Activated naive CD8-positive, alpha-beta T cell treated with anti-CD3 and anti-CD28 coated beads, Interleukin-2, amount 50 U/mL, for 16 hours (primary cell): ENCODE measurements around the gene DENND4A.
A peak's percentile ranks its signal among the peaks of the same experiment; 100 is the strongest.

Source experiments
- DNase-seq: peaks from one replicate; pipeline ENCODE4 v3.0.0-alpha.2; 2020; ENCODE audit warnings: low read depth, low spot score

The DENND4A gene

DNA sequence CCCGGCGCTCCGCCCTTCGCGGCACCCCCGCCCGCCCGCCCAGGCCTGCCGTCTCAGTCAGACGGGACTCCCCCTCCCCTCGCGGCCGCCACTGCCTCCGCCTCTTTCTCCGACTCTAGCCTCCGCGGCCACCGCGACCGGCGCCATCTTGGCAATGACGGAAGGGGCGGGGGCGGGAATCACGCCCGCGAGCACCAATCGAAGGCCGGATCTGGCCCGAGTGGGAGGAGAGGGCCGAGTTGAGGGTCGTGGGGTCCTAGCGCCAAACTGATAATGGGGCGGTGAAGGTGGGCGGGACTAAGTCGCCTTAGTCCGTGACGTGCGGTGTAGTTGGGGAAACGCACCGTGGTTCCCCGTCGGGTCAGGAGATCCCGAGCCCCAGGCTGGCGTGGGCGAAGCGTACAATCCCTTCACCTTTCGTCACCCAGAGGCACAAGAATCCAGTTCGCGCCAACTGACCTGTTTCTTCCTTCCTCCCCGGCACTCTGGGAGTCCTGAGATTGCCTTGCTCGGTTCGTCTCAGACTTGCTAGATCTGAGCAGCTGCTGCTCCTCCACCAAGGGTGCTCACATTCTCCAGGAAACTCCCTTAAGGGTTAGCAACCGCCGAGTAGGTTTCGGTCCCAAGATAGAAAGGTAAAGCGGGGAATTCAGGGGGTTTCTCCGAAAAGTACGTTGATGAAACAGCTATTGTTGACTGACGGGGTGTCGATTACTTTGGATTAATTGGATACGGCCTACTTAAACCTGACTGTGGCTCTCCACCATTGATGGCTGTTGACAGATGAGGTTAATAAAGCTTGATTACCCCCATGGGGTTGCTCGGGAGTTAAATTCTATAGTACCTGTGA is at the start of gene DENND4A:
Gene DENND4A, minus strand, starts transcription at position 156 of the 850 bp plus-strand sequence. CDS start 35,843 bp downstream, outside the sequence.
- peak; percentile 95 for DNase-seq

DNA sequence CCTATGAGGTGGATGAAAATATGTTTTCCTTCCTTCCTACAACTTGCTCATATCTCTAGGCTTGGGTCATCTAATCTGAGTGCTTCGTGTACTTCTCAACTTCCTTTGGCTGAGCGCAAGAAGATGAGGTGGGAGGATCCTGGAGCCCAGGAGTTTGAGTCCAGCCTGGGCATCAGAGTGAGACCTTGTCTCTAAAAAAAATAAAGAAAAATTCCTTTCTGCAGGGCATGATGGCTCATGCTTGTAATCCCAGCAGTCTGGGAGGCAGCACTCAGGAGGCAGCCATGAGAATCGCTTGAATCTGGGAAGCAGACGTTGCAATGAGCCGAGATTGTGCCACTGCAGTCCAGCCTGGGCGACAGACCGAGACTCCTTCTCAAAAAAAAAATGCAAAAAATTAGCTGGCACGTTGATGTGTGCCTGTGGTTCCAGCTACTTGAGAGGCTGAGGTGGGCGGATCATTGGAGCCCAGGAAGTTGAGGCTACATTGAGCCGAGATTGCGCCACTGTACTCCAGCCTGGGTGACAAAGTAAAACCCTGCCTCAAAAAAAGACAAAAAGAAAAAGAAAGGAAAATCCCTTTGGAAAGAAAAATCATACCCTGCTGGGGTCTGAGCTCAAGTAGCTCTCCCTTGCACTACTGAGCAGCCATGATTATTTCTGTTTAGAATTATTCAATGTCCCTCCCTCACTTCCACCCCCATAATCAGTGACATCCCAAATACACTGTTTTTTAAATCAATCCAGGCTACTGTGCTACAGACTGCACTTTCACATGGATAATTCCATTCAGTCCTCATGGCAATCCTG is 49.2 kb upstream of the DENND4A start:
- DNase-seq, result no peak

DNA sequence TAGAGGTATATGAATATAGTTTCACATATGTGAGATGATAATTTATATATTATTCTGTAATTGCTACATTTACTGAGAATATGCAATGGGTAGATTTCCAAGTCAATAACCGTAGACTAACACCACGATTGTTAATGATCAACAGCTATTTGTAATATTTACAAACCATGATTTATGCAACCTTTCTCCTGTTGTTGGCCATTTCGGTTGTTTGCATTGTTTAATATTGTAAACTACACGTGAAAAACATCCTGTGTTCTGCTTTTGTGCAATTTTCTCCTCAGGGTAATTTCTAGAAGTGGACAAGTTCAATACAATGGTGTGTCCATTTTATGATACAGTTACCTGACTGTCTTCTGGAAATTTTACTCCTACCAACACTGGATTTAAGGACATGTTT is 47.9 kb upstream of the DENND4A start:
- DNase-seq, result no peak

DNA sequence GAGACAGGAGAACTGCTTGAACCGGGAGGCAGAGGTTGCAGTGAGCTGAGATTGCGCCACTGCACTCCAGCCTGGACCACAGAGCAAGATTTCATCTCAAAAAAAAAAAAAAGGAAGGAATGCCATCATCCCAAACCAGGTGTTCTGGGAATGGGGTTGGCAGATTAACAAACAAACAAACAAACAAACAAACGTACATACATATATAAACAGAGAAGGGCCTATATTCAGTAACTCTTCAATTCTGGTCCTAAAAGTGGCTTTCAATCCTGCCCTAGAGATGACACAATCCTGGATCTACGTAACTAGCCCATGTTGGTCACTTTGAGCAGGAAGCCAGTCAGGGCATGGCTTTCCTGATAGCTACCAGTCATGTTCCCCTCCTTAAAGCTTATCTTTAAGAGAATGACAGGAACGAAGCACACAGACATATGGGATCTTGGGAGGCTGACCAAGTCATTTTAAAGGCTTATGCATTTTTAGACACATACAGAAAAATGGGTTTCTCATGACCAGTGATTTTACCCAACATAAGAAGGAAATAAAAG is 47.3 kb upstream of the DENND4A start:
- no peak for DNase-seq

DNA sequence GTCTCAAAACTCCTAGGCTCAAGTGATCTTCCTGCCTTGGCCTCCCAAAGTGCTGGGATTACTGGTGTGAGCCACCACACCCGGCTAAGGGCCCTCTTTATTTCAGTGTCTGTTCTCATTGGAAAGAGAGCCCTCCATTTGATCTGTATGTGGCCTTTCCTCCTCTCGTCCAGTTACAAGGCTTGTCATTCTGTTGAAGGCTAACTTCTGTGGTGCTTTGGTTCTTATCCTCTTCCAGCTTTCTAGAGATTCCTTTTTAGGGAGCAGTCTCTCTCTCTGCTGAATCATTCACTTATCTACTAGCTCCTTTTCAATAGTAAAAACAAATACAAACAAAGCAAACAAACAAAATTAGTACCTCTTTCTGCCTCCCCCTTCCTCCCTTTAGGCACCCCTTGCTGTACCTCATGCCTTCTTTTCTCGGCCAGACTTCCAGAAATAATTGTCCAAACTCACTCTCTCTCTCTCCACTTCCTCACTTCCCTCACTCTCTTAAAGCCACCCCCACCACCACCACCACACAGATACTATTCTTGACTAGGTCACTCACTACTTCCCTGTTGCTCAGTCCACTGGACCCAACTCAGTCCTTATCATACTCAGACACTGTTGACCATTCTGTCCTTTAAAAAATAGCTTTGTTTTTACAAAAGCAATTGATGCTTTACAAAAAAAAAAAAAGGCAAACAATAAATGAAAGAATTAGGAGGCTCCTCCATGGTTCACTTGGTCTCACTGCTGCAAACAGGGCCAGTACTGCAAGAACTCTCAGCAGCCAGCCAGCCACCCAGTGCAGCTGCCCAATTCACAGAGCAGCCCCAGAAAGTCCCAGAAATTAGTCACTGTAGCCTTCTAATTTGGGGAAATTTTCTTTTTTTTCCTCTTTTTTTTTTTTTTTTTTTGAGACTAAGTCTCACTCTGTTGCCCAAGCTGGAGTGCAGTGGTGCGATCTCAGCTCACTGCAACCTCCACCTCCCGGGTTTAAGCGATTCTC is 45.5 kb upstream of the DENND4A start:
- DNase-seq, result no peak

DNA sequence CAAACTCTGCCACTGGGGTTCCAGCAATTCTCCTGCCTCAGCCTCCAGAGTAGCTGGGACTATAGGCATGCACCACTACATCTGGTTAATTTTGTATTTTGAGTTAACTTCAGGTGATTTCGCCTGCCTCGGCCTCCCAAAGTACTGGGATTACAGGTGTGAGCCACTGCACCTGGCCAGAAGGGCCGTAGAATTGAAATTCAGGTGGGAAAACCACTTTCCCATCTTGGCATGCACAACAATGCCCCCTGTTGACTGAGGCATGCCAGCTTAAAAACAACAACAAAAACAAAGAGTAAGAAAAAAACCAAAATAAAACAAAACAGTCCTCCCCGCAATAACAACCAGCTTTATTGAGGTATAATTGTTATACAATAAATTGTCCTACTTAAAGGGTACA is 44.6 kb upstream of the DENND4A start:
- no peak for DNase-seq

DNA sequence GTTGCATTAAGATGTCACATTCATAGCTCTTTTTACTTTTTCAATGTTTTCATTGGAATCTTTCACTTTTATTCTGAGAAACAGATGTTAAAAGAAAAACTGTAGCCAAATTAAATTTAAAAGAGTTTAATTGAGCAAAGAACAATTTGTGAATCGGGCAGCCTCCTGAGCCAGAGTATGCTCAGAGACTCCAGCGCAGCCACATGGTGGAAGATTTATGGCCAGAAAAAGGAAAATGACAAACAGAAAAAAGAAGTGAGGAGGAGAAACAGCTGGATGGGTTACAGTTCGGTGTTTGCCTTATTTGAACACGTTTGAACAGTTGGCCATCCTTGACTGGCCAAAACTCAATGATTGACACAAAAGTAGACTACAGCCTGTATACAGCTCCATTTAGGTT is 43.4 kb upstream of the DENND4A start:
- no peak for DNase-seq

DNA sequence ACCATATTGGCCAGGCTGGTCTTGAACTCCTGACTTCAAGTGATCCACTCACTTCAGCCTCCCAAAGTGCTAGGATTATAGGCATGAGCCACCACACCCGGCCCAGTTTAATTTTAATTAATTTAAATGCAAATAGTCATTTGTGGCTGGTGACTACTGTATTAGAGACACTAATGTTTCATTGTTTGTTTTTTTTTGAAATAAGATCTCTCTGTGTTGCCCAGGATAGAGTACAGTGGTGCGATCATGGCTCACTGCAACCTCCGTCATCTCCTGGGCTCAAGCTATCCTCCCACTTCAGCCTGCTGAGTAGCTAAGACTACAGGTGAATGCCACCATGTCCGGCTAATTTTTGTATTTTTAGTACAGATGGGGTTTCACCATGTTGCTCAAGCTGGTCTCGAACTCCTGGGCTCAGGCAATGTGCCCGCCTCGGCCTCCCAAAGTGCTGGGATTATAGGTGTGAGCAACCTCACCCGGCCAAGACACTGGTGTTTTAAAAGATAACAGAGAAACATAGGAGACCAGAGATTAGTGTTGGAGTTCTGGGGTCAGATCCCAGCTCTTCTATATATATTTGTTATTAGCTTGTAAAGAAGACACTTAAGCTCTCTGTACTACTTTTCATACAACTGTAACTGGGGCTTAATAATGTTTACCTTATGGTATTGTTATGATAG is 42.6 kb upstream of the DENND4A start:
- no peak for DNase-seq

DNA sequence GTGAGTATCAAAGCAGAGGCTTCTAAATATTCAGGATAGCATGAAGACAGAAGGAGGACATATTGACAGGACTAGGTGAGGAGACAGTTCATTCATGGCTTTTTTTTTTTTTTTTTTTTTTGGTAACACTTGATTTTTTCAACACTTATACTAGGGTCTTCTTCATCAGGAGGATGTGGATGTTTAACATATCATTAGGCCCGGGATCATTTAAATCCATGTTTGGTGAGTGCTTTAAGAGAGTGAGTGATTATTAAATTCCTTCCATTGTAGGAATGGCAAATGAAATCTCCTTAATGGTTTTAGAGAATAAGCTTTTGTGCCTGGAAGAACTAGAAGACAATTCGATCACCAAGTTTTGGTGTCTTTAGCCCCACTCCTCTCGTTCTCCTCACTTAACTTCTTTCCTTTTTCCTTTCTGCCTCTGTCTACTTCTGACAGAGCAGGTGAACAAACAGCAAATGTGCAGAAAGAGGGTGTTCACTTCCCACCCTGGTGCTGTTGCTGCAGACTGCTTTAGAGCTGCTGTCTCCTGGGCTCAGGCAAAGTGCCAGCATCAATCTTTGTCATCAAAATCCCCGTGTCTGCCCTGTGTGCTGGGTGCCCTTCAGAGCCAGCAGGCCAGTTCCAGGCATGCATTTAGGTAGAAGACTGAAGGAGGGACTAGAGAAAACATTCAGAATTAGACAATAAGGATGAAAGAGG is 41.6 kb upstream of the DENND4A start:
- DNase-seq, result no peak

DNA sequence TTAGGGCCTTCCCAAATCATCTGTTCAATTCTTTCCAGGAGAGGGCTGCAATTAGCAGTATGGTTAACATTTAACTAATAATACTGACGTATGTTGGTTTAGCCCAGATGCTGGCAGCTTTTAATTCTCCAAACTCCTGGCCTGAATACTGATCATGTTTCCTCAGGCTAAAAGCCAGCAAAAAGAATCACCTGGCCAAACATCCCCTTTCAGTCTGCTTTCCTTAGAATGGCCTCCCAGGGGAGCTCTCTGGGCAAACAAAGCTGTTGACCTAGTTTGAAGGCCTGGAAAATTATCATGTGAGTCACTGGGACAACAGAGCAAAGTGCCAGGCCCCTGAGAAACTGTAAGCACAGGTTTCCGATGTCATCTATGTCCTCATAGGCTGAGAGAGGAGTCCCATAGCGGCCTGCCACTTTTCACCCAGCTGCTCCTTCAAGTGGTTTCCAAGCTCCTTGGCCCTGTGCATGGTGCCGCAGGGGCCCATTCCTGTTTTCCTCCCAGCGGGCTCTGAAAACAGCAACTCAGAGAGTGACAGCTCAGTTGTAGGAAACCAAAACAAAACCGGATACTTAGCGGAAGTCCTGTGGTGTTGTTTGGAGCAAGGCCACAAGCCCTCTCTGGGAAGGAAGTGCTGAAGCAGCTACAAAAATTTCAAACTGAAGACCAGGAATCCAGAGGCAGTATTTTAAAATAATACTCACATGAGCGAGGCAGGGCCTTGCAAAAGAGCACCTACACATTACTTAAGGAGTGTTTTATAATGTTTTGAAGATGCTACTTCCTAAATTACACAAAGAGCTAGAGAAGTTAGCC is 40.7 kb upstream of the DENND4A start:
- DNase-seq, result no peak

DNA sequence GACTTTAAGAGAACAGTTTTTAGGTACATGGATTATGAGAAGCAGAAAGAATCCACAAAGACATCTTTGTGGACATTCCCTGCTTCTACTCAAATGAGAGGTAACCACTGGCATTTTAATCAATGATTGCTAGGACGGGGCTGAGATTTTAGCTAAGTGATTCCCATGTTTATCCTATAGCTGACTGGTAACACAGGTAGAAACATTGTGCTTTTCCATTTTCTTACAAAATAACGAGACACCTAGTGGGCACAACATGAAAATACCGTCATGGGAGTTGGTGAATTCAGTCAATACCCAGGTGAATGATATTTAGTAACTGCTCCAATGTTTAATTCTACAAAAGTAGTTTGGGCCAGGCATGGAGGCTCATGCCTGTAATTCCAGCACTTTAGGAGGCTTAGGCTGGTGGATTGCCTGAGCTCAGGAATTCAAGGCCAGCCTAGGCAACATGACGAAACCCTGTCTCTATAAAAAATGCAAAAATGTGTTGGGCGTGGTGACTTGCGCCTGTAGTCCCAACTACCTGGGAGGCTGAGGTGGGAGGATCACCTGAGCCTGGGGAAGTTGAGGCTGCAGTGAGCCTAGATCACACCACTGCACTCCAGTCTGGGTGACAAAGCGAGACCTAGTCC is 37.2 kb upstream of the DENND4A start:
- DNase-seq, result no peak

DNA sequence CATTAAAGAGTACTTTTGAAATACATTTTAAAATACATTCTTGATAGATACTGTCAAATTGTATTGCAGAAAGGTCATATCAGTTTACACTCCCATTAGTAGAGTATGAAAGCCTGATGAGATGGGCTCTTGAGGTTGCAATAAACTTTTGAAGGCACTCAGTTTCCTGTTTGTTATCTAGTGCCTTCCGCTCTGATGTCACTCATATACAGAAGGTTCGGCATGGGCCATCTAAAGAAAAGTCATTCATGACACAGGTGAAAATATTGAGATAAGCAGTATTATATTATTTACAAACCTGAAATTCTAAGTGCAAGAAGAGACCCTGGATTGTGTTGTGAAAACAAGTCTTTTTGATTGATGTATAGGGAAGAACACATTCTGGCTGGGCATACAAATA is 36.5 kb upstream of the DENND4A start:
- no peak for DNase-seq

DNA sequence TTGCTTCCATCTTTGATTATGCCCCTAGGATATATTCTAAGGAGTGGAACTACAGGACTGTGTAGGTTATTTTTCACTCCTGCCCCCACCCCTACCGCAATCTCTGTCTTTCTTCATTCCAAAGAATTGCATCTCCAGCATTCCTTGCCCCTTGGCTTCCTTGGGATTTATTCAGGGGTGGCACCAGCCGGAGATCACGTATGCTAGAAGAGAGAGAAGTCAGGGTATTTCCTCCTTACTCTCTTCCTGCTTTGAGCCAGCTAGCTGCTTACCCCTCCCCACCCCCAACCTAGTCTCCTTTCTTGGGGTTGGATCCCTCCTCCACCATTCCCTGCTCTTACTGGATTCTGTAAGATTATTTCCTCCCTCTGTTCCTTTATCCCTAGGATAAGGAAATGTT is 35.0 kb upstream of the DENND4A start:
- no peak for DNase-seq

DNA sequence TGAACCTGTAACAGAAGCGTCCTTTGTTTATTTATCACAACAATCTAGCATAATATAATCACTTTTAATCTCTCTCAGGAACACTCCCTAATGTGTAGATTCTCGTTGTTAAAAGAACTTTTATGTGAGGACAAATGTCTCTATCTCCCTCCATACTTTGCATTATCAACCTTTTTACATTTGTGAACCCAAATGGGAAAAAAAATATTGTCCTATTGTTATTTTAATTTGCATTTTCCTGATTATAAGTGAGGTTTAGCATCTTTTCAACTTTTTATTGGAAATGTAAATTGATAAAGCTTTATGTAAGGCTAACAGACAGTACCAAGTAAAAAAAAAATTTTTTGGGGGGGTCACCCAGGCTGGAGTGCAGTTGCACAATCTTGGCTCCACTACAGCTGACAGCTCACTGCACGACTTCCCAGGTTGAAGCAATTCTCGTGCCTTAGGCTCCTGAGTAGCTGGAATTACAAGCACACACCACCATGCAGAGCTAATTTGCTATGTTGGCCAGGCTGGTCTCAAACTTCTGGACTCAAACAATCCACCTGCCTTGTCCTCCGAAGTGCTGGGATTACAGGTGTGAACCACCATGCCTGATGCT is 33.0 kb upstream of the DENND4A start:
- DNase-seq, result no peak

DNA sequence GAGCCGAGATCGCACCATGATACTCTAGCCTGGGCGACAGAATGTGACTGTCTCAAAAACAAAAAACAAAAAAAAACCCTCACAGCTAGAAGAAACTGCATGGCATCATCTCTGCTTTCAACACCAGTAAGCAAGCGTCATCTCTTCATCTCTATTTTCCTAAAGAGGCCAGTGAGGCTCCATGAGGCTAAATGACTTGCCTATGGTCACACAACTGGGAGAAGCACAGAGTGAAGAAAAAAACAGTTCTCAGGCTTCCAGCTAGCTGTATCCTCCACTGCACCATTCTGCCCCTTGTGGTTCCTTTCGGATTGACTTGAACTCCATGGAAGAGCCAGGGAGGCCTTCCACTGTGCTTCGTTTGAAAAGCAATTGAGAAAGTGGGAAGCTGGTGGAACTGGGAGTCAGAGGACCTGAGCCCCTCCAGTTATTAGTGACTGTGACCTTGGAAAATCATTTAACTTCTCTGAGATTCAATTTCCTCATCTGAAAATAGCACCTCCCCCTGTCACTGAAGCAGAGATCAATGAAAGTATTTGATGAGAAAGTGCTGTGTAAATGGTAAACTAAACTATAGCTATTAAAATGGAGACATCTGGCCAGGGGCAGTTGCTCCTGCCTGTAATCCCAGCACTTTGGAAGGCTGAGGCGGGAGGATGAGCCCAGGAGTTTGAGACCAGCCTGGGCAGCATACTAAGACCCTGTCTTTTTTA is 32.1 kb upstream of the DENND4A start:
- no peak for DNase-seq

DNA sequence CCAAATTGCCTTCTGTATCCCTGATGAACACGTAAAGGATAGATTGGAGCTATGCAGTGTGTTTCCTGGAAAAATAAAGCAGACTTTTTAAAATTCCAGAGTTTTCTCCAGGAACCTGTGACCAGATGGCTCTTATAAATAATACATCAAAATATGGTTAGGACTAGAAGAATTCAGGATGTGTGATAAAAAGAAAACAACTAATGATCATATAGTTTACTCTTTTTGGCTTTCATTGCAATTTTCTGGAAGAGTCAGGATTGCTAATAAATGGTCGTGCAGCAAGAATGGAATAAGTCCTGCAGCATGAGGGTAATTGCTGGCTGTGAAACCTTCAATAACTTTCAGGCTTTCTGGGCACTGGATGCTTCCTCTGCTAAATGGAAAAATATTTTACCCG is 30.2 kb upstream of the DENND4A start:
- no peak for DNase-seq

DNA sequence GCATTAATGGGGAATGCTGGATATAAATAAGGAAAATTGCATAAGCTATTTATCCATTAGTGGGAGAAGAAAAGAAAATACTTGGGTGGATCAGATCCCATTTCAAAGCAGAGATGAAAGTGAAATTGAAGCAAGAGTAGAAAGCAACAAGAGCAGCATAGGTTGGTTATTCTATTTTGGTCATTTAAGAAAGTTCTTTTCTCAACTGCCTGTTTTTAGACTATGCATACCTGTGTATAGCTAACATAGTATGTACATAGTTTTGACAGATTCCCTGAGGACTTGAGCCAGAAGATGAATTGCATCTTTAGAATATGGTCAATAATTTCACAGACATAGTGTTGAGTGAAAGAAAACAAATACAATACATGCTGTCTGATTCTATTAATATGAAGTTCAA is 29.0 kb upstream of the DENND4A start:
- no peak for DNase-seq

DNA sequence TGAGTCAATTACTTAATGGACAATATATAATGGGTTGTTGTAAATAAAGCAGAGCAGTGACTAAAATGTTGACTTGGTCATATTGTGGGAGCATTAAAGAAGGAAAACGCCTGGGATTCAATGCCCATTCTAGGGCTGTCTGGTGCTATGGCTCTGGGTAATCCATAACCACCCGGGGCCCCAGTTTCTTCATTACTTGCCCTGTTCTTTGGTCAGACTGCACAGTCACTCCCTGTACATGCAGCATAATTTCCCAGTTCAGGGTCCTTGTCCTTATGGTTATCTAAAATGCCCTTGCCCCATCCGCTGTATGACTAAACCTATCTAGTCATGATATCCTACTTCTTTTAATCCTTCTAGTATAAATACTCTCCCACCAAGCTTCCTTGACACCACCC is 27.5 kb upstream of the DENND4A start:
- DNase-seq, result no peak
